Stimulated activated CD8-positive, alpha-beta memory T cell treated with anti-CD3 and anti-CD28 coated beads, Interleukin-7, amount 100 ng/mL, for 24 hours (primary cell): ENCODE results near the gene CEP192.
"Not testable (repeated sequence)": the region's sequence is repeated elsewhere in the genome, so short reads cannot be mapped to it uniquely, and the experiment has no call there.

Experiments used
- DNase-seq: peaks from one replicate; pipeline ENCODE4 v3.0.0-alpha.2; 2020; ENCODE audit warnings: low read depth

Gene CEP192

GRCh38 chr18:13028869-13029268, 37.7 kb downstream of the CEP192 start:
- DNase-seq = no peak

DNA sequence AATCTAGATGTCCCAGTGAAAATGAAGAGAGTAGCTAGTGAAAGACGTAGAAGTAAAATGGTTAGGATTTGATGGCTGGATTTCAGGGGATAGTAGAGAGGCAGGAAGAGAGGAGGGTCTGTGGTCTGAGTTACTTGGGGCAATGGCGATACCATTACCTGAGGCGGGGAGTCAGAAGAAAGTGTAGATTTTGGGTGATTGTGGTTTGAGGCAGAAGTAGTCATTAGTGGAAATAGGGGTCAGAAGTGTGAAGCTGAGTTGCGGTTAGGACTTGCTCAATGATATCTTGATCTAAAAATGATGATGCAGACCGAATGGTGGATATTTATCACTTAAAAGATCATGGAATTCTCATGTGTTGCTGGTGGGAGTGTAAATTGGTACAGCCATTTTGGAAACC, 41.0 kb downstream of the CEP192 start:
- DNase-seq = no peak

- DNase-seq = no peak
These were observed 44.2 kb downstream of the CEP192 start for GRCh38 chr18:13035249-13035914.

DNA sequence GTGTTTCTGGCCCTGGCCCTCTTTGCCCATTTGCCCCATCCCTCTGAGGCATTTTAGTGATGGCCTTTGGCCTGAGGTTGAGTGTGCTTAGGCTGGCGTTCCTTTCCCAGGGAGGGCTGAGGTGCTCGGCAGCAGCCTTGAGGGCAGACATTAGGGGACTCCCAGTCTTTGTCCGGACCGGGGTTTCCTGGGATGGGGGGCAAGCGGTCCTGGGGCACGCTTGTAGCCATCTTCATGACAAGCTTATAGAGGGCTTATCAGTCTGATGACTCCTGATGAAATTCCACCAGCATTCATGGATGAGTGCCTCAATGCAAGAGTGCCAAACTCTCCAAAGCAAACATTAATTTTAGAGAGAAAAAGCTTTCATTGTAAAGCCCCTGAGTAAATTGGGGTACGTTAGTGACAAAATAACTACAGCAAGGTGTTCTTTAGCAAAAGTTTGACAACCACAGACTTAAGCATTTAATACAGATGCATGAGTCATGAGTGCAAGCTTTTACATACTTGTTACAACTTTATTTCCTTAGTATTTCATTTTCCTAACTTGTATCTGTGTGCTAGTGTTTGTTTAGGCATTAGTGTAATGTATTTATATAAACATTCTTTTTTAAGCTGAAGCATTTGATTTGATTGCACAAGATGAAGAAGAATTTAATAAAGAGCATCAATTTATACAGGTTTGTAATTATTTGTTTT, 45.6 kb downstream of the CEP192 start:
- no peak for DNase-seq

GRCh38 chr18:13039806-13040205, 48.6 kb downstream of the CEP192 start:
- no peak for DNase-seq

DNA sequence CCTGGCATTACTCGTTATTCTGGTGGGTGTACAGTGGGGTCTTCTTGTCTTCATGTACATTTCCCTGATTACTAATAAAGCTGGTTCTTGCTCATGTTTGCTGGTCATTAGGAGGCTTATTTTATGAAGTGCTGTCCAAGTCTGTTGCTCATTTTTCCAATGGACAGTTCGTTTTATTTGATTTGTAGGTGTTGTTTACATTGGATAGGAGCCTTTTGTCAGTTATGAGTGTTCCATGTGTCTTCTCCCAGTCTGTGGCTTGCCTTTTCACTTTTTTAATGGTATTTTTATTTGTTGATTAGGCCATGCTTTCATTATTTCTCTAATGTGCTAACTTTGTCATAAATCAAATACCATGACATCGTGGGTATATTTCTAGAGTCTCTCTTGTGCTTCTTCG, 51.9 kb downstream of the CEP192 start:
- DNase-seq = no peak

DNA sequence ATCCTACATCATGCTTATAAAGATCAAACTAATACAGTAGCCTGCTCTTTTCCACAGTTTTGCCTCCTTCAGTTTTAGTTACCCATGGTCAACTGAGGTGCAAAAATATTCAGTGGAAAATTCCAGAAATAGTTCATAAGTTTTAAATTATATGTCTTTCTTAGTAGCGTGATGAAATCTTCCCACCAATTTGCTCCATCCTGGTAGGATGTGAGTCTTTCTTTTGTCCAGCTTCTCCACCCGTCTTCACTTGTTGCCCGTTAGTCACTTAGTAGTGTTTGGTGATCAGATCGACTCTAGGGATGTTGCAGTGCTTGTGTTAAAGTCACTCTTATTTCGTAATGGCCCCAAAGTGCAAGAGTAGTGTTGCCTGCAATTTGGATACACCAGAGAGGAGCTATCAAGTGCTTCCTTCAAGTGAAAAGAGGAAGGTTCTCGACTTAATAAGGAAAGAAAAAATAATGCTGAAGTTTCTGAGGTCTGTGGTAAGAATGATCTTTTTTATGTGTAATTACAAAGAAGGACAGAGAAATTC, 57.0 kb downstream of the CEP192 start:
- DNase-seq = no peak

GRCh38 chr18:13051159-13051558, 60.0 kb downstream of the CEP192 start:
- DNase-seq = no peak

DNA sequence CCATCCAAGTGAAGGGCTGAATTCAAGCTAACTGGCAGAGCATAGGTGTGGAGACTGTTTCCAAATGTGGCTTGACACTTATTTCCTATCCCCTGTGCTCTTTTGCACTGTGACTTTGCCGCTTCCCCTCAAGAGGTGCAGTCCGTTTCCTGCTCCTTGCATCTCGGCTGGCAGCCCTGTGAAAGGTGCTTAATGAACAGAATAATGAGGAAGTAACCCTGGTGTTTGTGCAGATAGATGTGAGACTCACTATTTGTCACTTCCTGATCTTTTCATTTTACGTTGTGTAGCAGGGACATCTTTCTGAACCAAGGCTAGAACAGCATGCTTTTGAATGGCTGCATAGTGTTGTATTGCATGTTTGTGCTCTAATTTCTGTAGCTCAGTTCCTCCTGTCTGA, 60.8 kb downstream of the CEP192 start:
- DNase-seq = no peak

DNA sequence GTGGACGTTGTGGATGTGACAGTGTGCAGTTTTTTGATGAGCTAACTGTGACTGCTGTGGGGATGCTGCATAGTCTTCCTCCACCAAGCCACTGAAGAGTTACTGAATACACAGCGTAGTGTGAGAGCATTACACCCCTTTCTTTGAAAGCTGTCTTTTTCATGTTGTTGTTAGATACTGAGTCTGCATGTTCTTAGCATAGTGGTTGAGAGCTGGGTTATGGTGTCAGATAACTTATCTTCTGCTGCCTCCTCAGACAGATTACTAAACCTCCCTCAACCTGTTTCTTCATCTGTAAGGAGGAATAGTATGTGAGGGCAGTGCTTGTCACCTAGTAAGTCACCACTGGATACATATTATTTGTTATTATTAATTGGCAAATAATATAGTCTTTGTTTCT, 63.2 kb downstream of the CEP192 start:
- DNase-seq = no peak

- DNase-seq = no peak
These were observed 70.5 kb downstream of the CEP192 start for GRCh38 chr18:13061630-13062189.

- DNase-seq = no peak
These were observed 76.0 kb downstream of the CEP192 start for GRCh38 chr18:13067124-13067523.

DNA sequence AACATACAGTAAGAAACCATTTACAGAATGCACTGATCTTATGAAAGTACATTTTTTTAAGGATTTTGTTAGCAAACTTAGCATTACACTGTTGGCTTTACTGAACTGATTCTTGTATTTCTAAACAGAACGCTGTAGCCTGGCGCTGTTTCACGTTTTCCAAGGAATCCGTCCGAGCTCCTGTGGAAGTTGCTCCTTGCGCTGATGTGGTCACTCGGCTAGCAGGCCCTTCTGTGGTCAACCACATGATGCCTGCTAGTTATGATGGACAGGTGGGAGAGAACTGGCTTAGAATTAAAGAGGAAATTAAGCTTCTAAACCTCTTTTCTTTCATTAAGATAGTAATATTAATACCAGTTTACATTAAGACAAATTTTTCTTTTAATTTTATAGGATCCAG, 76.8 kb downstream of the CEP192 start:
- no peak for DNase-seq

- DNase-seq = no peak
These were observed 79.3 kb downstream of the CEP192 start for GRCh38 chr18:13070460-13070859.

DNA sequence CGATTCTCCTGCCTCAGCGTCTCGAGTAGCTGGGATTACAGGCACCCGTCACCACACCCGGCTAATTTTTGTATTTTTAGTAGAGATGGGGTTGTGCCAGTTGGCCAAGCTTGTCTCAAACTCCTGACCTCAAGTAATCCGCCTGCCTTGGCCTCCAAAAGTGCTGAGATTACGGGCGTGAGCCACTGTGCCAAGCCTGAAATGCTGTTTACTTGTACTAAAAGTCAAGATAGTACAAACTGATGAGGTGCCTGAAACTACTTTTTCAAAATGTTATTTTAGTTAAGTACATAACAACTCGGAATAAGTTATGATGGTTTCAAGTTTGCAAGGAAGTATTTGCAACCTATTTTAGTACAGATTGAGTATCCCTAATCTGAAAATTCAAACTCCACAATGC, 85.7 kb downstream of the CEP192 start:
- no peak for DNase-seq

GRCh38 chr18:13077473-13077872, 86.3 kb downstream of the CEP192 start:
- no peak for DNase-seq

- DNase-seq = not testable (repeated sequence)
These were observed 86.9 kb downstream of the CEP192 start for GRCh38 chr18:13078065-13078464.

- DNase-seq = no peak
These were observed 95.7 kb downstream of the CEP192 start for GRCh38 chr18:13086906-13087305.

DNA sequence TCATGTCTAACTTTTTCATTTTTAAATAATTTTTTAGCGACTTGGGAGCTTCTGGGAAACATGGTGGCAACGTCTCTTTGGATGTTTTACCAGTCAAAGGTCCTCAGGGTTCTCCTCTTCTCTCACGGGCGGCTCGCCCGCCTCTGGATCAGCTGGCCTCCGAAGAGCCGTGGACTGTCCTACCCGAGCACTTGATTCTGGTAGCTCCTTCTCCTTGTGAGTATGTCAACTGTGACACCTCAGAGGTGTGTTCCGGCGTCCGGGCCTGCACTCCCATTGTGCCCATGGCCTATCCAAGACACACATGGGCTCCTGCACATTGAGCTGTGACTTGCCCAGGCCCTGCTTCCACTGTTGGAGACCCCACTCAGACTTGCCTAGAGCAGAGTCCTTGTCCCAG, 104.3 kb downstream of the CEP192 start:
- no peak for DNase-seq

GRCh38 chr18:13096232-13096631, 105.1 kb downstream of the CEP192 start:
- DNase-seq = no peak

DNA sequence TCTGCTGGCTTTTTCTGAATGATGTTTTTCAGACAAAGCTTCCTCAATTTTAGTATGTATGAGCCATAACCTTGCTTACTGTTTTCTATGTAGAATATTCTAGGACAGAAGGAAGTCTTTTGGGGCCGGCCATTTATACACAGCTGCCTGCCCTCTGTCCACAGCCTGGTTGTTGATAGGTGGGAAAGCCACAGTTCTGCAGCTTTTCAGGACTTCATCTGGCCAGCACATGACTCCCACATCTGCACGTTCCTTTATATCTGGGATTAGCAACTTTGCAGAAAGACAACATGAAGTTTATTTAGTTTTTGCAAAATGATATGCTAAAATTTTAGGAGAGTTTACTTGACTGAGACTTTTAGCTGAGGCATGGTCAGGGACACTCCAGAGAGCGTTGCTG, 105.6 kb downstream of the CEP192 start:
- DNase-seq = no peak

DNA sequence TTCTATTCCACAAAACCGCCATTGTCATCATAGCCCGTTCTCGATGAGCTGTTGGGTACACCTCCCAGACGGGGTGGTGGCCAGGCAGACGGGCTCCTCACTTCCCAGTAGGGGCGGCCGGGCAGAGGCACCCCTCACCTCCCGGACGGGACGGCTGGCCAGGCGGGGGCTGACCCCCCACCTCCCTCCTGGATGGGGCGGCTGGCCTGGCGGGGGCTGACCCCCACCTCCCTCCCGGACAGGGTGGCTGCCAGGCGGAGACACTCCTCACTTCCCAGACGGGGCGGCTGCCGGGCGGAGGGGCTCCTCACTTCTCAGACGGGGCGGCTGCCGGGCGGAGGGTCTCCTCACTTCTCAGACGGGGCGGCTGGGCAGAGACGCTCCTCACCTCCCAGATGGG, 106.9 kb downstream of the CEP192 start:
- not testable (repeated sequence) for DNase-seq

DNA sequence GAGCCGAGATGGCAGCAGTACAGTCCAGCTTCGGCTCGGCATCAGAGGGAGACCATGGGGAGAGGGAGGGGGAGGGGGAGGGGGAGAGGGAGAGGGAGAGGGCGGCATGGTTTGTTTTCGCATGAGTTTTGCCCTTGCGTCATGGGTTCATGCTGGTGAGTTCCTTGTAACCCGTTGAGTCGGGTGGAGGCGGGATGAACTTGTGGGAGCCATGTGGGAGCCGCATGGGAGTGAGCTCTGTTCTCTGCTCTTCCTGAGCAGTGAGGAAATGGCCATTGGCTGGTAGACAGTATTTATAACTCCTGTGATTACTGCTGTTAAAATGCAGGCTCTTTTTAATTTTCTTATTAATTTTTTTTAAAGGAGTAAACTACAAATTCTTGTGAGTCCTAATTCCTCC, 108.0 kb downstream of the CEP192 start:
- DNase-seq = no peak
